ENCODE results near the gene DNAH2.

The DNAH2 gene

DNA sequence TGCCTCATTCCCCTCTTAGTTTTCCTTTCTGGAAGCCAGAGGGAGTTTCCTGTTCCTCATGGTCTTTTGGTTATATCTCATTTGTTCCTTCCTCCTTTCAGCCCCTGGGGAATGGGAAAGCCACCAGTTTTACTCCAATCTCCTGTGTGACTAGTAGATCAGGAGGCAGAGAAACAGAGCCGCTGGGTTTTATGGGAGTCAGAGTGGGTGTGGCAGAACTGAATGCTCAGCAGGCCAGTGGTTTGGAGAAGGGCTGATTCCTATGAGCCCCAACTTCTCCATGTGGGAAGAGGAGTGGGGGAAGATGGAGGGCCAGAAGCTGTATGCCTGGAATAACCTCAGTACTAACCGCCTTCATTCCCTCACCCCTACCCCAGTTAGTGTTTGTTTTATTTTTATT is 4.1 kb downstream of the DNAH2 start:
- no peak for DNase-seq (ENCODE audit: extremely low read depth in 1 of 2, low read depth in 1 of 2)

DNA sequence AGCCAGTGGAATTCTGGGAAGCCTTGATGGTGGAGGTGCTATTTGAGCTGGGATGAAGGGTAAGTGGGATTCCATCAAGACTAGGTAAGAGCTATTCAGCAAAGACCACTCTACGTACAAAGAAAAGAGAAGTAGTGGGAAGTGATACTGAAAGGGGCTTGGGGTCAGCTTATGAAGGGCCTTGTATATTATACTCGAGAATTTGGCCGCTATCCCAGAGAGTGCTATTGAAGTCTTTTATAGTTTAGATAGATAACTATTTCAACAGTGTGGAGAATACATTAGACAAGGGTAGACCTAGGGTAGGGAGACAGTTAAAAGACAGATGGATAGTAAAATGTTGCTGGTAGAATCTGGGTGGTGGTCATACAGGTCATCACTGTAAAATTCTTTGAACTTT is 10.3 kb downstream of the DNAH2 start:
- DNase-seq (ENCODE audit: extremely low read depth in 1 of 2, low read depth in 1 of 2), result no peak

DNA sequence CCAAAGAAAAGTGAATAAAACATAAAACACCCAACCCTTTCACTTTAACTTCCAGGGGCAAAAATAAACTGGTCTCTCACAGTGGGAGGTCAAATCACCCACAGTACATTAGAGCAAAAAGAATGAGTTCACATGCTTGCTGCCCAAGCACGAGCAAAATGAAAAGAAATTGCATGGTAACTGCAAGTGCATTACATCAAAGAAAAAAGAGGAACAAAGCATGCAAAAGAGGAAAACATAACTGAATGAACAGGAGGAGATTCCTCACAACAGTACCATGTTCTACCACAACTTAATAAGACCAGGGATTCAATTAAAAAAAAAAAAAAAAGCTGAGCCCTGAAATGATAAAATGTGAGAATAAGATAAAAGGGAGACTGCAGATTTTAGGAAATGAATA is 12.3 kb downstream of the DNAH2 start:
- DNase-seq (ENCODE audit: extremely low read depth in 1 of 2, low read depth in 1 of 2), result no peak

DNA sequence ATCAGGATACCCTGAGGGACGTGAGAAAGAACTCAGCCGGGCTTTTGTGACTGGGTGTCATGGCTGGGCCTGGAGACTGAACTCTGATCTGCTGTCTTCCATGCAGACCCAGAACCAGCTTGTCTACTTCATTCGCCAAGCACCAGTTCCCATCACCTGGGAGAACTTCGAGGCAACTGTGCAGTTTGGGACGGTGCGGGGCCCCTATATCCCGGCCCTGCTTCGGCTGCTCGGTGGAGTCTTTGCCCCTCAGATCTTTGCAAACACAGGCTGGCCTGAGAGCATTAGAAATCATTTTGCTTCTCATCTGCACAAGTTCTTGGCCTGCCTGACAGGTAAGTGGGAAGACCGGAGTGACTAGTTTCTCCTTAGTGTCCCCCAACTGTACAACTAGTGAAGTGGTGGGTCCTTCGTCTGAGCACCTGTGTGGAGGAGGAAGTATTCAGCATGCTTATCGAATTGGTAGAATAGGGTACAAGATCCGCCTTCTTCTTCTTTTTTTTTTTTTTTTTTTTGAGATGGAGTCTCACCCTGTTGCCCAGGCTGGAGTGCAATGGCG is 15.5 kb downstream of the DNAH2 start:
- DNase-seq (ENCODE audit: extremely low read depth in 1 of 2, low read depth in 1 of 2), result no peak

DNA sequence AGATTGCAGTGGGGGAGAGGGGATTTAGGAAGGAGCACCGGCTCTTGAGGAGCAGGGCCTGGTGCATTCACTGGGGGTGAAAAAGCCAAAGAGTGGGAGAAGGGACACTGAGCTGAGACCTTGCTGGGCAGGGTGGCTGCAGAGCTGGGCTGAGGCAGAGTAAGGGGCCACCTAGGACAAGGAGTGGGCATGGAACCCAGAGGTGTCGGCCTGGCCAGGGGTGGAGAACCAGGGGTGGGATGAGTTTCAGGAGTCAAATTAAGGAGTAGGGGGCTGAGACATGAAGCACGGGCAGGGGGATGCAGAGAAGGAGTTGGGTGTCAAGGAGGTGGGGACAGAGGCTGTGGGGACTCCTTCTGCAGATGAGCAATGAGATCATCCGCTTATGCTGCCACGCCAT is 20.1 kb downstream of the DNAH2 start:
- DNase-seq (ENCODE audit: extremely low read depth in 1 of 2, low read depth in 1 of 2), result no peak

DNA sequence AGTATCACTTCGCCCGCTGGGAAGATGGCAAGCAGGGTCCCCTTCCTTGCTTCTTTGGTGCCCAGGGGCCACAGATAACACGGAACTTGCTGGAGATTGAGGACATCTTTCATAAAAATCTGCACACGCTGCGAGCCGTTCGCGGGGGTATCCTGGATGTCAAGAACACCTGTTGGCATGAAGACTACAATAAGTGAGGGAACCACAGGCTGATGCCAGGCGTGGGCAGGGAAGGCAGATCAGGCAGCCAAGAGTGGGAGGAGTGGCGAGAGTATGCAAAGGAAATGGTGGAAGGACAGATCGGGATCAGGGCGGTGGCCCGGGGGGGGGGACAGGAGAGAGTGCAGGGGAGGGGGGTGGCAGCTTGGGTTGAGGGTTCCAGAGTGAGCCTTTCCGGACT is 22.2 kb downstream of the DNAH2 start:
- no peak for DNase-seq (ENCODE audit: extremely low read depth in 1 of 2, low read depth in 1 of 2)

GRCh38 chr17:7740481-7741001 is 23.0 kb downstream of the DNAH2 start:
- DNase-seq (ENCODE audit: extremely low read depth in 1 of 2, low read depth in 1 of 2), result no peak

- DNase-seq (ENCODE audit: extremely low read depth in 1 of 2, low read depth in 1 of 2), result no peak
These were observed 25.2 kb downstream of the DNAH2 start for GRCh38 chr17:7742729-7743128.

GRCh38 chr17:7744416-7744815 is 26.9 kb downstream of the DNAH2 start:
- no peak for DNase-seq (ENCODE audit: extremely low read depth in 1 of 2, low read depth in 1 of 2)

GRCh38 chr17:7745748-7746470 is 28.4 kb downstream of the DNAH2 start:
- DNase-seq (ENCODE audit: extremely low read depth in 1 of 2, low read depth in 1 of 2), result no peak

DNA sequence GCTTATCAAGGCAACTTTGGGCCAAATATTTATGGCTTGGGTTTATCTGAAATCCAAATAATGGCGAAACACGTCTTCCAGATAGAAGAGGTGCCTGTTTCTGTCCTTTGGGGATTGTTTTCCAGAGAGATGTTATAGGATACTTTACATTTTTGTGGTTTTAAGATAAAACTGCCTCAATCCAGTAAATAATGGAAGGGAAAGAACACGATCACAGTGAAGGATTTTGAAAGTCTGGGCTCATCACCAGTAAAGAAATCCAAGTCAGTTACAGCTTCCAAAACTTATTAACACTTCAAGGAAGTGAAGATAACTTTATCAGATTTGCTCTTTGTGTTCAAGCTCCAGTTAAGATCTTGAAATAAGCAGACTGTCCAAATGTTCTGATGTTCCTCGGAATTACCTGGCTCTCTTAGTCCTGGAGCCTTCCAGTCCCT is 30.1 kb downstream of the DNAH2 start:
- DNase-seq (ENCODE audit: extremely low read depth in 1 of 2, low read depth in 1 of 2), result no peak

DNA sequence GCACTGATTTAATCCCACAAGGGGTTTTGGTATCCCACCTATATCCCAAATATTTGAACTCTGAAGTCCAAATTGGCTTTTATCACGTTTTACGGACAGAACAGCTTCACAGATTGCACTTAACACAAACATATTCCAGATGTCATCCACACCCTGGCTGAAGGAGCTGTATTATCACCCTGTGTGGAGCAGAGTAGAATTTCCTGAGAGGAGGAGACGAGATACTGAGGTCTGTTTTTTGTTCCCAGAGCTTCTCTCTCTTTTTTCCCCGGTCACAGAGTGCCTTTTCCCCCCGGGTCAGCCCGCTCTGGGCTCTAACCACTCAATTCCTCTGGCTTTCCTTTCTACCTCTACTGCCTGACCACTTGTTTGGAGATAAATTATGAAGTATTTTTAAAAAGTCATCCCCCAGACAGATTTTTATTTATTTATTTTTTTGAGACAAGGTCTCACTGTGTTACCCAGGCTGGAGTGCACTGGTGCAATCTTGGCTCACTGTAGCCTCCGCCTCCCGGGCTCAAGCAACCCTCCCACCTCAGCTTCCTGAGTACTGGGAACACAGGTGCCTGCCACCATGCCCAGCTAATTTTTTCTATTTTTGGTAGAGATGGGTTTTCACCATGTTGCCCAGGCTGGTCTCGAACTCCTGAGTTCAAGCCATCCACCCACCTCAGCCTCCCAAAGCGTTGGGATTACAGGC is 30.7 kb downstream of the DNAH2 start:
- no peak for DNase-seq (ENCODE audit: extremely low read depth in 1 of 2, low read depth in 1 of 2)

DNA sequence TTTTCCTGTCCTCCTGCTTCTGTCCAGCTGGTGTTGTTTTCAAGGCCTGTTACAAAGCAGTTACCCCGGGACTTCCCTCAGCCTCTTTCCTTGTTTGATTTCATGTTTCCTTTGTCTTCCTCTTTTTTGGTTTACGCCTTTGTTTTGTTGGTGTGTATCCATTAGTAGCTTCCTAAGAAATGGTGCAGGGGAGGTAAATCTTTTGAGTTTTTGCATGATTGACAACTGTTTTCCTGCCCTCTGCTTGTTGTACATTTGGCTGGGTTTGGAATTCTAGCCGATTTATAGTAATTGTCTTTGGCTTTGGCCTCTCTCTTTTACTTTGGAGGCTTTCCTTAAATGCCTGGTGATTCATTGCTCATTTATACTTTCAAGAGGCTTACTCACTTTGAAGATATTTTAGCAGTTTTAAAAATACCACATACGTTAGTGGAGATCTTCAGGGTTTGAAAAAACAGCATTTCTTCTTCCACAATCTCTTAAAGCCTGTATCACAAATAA is 32.8 kb downstream of the DNAH2 start:
- DNase-seq (ENCODE audit: extremely low read depth in 1 of 2, low read depth in 1 of 2), result no peak

DNA sequence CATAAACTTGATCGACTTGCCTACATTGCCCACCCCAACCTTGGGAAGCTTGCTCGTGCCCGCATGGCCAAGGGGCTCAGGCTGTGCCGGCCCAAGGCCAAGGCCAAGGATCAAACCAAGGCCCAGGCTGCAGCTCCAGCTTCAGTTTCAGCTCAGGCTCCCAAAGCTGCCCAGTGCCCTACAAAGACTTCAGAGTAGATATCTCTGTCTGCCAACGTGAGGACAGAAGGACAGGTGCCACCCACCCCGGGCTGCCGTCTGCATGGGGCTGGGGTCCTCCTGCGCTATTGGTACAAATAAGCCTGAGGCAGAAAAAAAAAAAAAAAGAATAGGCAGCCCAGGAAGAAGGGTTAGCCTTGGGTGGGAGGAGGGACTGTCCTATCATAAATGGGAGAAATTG is 37.1 kb downstream of the DNAH2 start:
- DNase-seq (ENCODE audit: extremely low read depth in 1 of 2, low read depth in 1 of 2), result no peak

DNA sequence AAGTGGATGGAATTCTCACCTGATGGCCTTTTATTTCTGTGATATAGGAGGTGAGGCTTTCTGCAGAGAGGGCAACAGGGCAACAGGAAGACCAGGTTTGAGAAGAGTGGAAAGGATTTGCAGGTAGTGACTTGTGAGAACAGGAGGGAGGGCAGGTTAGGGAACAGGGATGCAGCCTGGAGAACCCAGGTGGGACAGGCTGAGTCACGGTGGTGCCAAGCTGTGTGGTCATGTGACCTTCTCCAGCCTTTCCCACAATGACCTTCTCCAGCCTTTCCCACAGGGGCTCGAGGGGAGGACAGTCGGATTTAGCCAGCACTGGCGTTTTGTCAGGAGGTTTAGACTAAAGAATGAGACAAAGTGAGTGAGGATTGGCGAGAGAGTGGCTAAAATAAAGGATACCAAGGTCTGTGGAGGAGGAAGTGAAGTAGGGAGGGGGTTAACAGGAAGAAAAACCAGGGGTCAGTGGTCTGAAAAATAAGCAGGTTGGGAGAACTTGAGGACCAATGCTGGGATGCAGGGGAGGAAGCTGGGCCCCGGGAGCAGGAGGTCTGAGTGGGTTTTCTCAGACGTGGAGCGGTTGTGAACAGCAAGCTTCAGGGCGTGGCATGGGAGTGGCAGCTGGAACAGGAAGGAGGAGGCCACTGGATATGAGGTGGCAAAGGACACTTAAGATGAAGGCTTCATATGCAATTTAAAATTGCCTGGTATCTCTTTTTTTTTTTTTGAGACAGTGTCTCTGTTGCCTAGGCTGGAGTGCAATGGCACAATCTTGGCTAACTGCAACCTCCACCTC is 37.7 kb downstream of the DNAH2 start:
- no peak for DNase-seq (ENCODE audit: extremely low read depth in 1 of 2, low read depth in 1 of 2)

DNA sequence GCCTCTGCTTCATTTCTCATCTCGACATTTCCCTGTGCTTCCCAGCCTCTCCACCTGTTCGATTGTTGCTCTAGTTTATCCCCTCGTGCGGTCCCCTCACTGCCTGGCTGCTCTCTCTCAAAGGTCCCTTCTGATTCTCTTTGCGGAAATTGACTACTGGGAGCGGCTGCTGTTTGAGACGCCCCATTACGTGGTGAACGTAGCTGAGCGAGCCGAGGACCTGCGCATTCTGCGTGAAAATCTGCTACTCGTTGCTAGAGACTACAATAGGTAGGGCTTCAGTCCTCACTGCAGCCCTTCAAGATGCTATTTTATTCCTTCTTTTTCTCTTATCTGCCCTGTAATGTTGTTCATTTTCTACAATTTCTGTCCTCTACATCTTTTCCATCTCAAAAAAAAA is 39.4 kb downstream of the DNAH2 start:
- DNase-seq (ENCODE audit: extremely low read depth in 1 of 2, low read depth in 1 of 2), result no peak

- DNase-seq (ENCODE audit: extremely low read depth in 1 of 2, low read depth in 1 of 2), result no peak
These were observed 46.4 kb downstream of the DNAH2 start for GRCh38 chr17:7763919-7764318.

GRCh38 chr17:7767004-7767403 is 49.5 kb downstream of the DNAH2 start:
- no peak for DNase-seq (ENCODE audit: extremely low read depth in 1 of 2, low read depth in 1 of 2)

GRCh38 chr17:7767405-7768021 is 50.0 kb downstream of the DNAH2 start:
- DNase-seq (ENCODE audit: extremely low read depth in 1 of 2, low read depth in 1 of 2), result no peak

- no peak for DNase-seq (ENCODE audit: extremely low read depth in 1 of 2, low read depth in 1 of 2)
These were observed 52.3 kb downstream of the DNAH2 start for GRCh38 chr17:7769854-7770253.
